GM23338 (cell line): ENCODE results near the gene ZBP1. TPM values are rescaled to one million over a fixed set of nuclear protein-coding genes. Genes with fewer than 3 reads are reported as not detected.

Experiments used
- ATAC-seq: fragments of 200-7000 bp; cut with Tn5 transposase; 3 replicates; pipeline ENCODE4 v1.9.1; 2020
- DNase-seq: peaks from one replicate; pipeline ENCODE4 v3.0.0-alpha.2; 2015; ENCODE audit warnings: low spot score
- H2AFZ ChIP-seq: fragments of 200-600 bp; sonication (generic); 2 replicates; pipeline ENCODE4 v1.8.0; 2016; ENCODE audit warnings: antibody characterized with exemption, mild to moderate bottlenecking, moderate library complexity
- H3F3A ChIP-seq: fragments of 200-600 bp; sonication (generic); replicated peaks from 2 replicates; pipeline ENCODE4 v1.8.0; 2017; ENCODE audit warnings: antibody characterized with exemption, mixed run types, low read depth
- H3K27ac ChIP-seq: fragments of 200-600 bp; sonication (generic); 2 replicates; pipeline ENCODE4 v1.6.1; 2016; ENCODE audit warnings: low read depth
- H3K27me3 ChIP-seq: fragments of 200-600 bp; sonication (generic); 2 replicates; pipeline ENCODE4 v1.8.0; 2016; ENCODE audit warnings: mild to moderate bottlenecking, mixed run types, moderate library complexity; ENCODE audit not compliant: insufficient read depth
- H3K36me3 ChIP-seq: fragments of 200-600 bp; sonication (generic); 2 replicates; pipeline ENCODE4 v1.8.0; 2016; ENCODE audit warnings: mild to moderate bottlenecking; ENCODE audit not compliant: insufficient read depth
- H3K4me1 ChIP-seq: fragments of 200-600 bp; sonication (generic); 2 replicates; pipeline ENCODE4 v1.8.0; 2016; ENCODE audit warnings: mild to moderate bottlenecking, moderate library complexity; ENCODE audit not compliant: insufficient read depth
- H3K4me2 ChIP-seq: fragments of 200-600 bp; sonication (generic); 2 replicates; pipeline ENCODE4 v1.7.1; 2017; ENCODE audit warnings: mixed run types
- H3K4me3 ChIP-seq: fragments of 200-600 bp; sonication (generic); 2 replicates; pipeline ENCODE4 v1.6.1; 2016; ENCODE audit warnings: mixed run types
- H3K79me2 ChIP-seq: fragments of 200-600 bp; sonication (generic); replicated peaks from 2 replicates; pipeline ENCODE4 v1.8.0; 2017; ENCODE audit warnings: mild to moderate bottlenecking; ENCODE audit not compliant: insufficient read depth
- H3K9me2 ChIP-seq: fragments of 200-600 bp; sonication (generic); 2 replicates; pipeline ENCODE4 v1.8.0; 2017; ENCODE audit not compliant: insufficient read depth
- H4K20me1 ChIP-seq: fragments of 200-600 bp; sonication (generic); replicated peaks from 2 replicates; pipeline ENCODE4 v1.8.0; 2017; ENCODE audit warnings: mild to moderate bottlenecking; ENCODE audit not compliant: insufficient read depth
- H3K27ac Mint-ChIP-seq: 2 replicates; pipeline ENCODE4 v1.8.0; 2020; ENCODE audit warnings: inconsistent platforms, mild to moderate bottlenecking, moderate library complexity, mixed read lengths
- H3K27me3 Mint-ChIP-seq: 3 replicates; pipeline ENCODE4 v1.8.0; 2022; ENCODE audit warnings: low read depth, mild to moderate bottlenecking, moderate library complexity, mixed read lengths, inconsistent platforms; ENCODE audit not compliant: insufficient read depth, poor library complexity
- H3K36me3 Mint-ChIP-seq: 3 replicates; pipeline ENCODE4 v1.8.0; 2021; ENCODE audit warnings: low read depth, mild to moderate bottlenecking, inconsistent platforms, moderate library complexity, mixed read lengths
- H3K4me1 Mint-ChIP-seq: 3 replicates; pipeline ENCODE4 v1.8.0; 2020; ENCODE audit warnings: mild to moderate bottlenecking, inconsistent platforms, mixed read lengths
- H3K4me3 Mint-ChIP-seq: 3 replicates; pipeline ENCODE4 v1.8.0; 2021; ENCODE audit warnings: moderate library complexity, mild to moderate bottlenecking, inconsistent platforms, mixed read lengths
- H3K9me3 Mint-ChIP-seq: 3 replicates; pipeline ENCODE4 v1.8.0; 2020; ENCODE audit warnings: moderate library complexity, mild to moderate bottlenecking, inconsistent platforms, mixed read lengths
- JUNB ChIP-seq: IDR thresholded peaks from one replicate; pipeline ENCODE4 v1.6.1; 2016; ENCODE audit warnings: antibody characterized with exemption; ENCODE audit not compliant: unreplicated experiment
- NANOG ChIP-seq: IDR thresholded peaks from 2 replicates; pipeline ENCODE4 v1.6.1; 2016; ENCODE audit warnings: antibody characterized with exemption, borderline replicate concordance
- STAT1 ChIP-seq: IDR thresholded peaks from one replicate; pipeline ENCODE4 v1.6.1; 2016; ENCODE audit warnings: antibody characterized with exemption; ENCODE audit not compliant: unreplicated experiment
- ZNF114 ChIP-seq: fragments of 250-450 bp; sonication (Bioruptor Pico); IDR thresholded peaks from 2 replicates; pipeline ENCODE4 v1.5.0; 2020; ENCODE audit warnings: mild to moderate bottlenecking, moderate library complexity
- ZNF331 ChIP-seq: fragments of 250-450 bp; sonication (Bioruptor Pico); IDR thresholded peaks from 2 replicates; pipeline ENCODE4 v1.5.0; 2020; ENCODE audit warnings: low read depth, mild to moderate bottlenecking, moderate library complexity
- polyA plus RNA-seq: library from polyadenylated mRNA; unstranded; fragments of >200 nt; fragmentation: Nextera tagmentation; extraction: Ambion mirVana; gene quantifications from 2 replicates; pipeline ENCODE4 v1.2.1, GENCODE V29; 2016
- total RNA-seq: library from RNA; depleted of rRNA; stranded (reverse); fragments of >200 nt; shearing (Covaris generic); gene quantifications from 2 replicates; pipeline ENCODE4 v1.2.3, GENCODE V29; 2014
- TF ChIP-seq, protein P1 (sequence below): IDR thresholded peaks from 2 replicates; pipeline ENCODE4 v1.6.1; 2016; ENCODE audit warnings: antibody characterized with exemption
- TF ChIP-seq, protein P2 (sequence below), 2 experiments: fragments of 200-600 bp in 1 of 2; sonication (generic) in 1 of 2; conservative IDR thresholded peaks; 2 replicates each; pipeline versions ENCODE4 v1.5.1 to v1.6.1; 2016 to 2017; ENCODE audit warnings: antibody characterized with exemption in 2 of 2, low read depth in 2 of 2, mild to moderate bottlenecking in 2 of 2, moderate library complexity in 1 of 2
- TF ChIP-seq, protein P3 (sequence below): IDR thresholded peaks from one replicate; pipeline ENCODE4 v1.6.1; 2018; ENCODE audit warnings: antibody characterized with exemption; ENCODE audit not compliant: unreplicated experiment

Gene ZBP1
- total and polyA plus RNA-seq, 2 experiments from 2014 or later = not detected

DNA sequence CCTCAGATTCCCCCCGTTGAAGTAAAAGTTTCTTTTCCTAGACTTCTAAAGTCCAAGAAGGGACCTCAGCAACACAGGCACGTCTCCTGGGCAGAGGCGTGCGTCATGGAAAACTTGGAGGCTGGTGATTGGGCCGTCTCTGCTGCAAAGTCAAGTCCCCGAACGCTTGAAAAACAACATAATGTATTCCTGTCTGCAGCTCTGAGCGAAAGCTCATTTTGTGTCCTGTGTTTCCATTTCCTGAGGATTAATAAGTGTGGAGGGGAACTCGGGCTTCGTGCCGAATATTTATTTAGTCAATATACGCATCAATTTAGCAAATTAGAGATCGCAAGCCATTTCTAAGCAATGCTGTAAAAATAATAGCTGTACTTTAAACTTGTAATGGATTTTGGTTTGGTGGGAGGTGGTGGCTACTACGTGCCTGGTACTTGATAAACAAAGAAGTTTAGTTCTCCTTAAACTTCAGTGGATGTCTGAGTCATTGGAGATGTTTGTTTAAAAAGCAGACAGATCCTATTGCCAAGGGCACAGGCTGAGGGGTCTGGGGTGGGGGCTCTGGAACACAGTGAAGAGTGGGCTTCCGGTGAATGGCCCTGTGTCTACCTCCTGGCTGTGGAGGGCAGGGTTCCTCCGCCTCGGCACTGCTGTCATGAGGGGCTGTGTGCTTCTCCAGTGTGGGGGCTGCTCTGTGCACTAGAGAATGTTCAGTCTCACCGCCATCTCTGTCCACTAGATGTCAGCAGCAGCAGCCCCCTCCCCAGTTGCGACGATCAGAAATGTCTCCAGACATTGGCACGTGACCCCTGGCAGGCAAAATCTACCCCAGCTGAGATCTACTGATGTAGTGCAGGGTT lies 37.6 kb downstream of the ZBP1 start:
- H3K4me3 Mint-ChIP-seq = no peak overlapping the region
- DNase-seq = peak; percentile 67
- Histone ChIP-seq H3K27me3 (no peaks in the 10 kb centered on the region), H3F3A (no peaks in the 10 kb centered on the region), H3K36me3 (no peaks in the 10 kb centered on the region), H3K79me2 (no peaks in the 10 kb centered on the region), H2AFZ (peak overlapping the region; percentile 85; the same call in 1 of the 2 replicates), H3K4me3 (no peak overlapping the region), H3K4me1 (no peaks in the 10 kb centered on the region), H3K9me2 (no peaks in the 10 kb centered on the region), H4K20me1 (no peaks in the 10 kb centered on the region), H3K4me2 (no peak overlapping the region), H3K27ac (no peak overlapping the region)
- H3K27ac Mint-ChIP-seq = no peak overlapping the region
- TF ChIP-seq, protein P1, sequence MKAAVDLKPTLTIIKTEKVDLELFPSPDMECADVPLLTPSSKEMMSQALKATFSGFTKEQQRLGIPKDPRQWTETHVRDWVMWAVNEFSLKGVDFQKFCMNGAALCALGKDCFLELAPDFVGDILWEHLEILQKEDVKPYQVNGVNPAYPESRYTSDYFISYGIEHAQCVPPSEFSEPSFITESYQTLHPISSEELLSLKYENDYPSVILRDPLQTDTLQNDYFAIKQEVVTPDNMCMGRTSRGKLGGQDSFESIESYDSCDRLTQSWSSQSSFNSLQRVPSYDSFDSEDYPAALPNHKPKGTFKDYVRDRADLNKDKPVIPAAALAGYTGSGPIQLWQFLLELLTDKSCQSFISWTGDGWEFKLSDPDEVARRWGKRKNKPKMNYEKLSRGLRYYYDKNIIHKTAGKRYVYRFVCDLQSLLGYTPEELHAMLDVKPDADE = no peak
- TF ChIP-seq, protein P2, sequence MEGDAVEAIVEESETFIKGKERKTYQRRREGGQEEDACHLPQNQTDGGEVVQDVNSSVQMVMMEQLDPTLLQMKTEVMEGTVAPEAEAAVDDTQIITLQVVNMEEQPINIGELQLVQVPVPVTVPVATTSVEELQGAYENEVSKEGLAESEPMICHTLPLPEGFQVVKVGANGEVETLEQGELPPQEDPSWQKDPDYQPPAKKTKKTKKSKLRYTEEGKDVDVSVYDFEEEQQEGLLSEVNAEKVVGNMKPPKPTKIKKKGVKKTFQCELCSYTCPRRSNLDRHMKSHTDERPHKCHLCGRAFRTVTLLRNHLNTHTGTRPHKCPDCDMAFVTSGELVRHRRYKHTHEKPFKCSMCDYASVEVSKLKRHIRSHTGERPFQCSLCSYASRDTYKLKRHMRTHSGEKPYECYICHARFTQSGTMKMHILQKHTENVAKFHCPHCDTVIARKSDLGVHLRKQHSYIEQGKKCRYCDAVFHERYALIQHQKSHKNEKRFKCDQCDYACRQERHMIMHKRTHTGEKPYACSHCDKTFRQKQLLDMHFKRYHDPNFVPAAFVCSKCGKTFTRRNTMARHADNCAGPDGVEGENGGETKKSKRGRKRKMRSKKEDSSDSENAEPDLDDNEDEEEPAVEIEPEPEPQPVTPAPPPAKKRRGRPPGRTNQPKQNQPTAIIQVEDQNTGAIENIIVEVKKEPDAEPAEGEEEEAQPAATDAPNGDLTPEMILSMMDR (conservative IDR thresholded peaks at IDR 0.05; ENCODE audit: low read depth in 2 of 2) = peak; percentile 63 to 76
- no peak for TF ChIP-seq NANOG
- no peak for TF ChIP-seq ZNF331
- H3K36me3 Mint-ChIP-seq = no peaks in the 10 kb centered on the region
- H3K27me3 Mint-ChIP-seq = peaks cover 27% of the 10 kb centered on the region
- peak; percentile 90 for ATAC-seq
- peaks cover 6% of the 10 kb centered on the region; the same call in 2 of the 3 replicates for H3K9me3 Mint-ChIP-seq
- H3K4me1 Mint-ChIP-seq = peaks cover 14% of the 10 kb centered on the region

DNA sequence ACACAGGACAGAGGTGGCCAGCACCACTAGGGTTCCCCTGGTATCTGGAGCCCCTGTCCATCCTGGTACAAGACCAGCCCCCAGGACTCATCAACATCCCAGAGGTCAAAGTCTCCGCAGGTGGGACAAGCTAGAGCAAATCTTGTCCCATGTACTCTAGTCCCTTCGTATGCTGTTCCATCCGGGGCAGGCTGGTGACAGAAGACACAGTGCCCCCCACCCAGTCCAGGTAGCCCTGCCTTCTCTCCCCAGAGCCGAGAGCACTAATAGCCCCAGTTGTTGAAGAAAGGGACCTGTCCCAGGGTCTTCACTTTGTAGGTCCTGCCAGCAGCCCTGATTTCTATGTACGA lies 38.2 kb downstream of the ZBP1 start:
- Mint-ChIP-seq H3K9me3 (peaks cover 3% of the 10 kb centered on the region; the same call in 2 of the 3 replicates), H3K27ac (no peak overlapping the region), H3K27me3 (peaks cover 27% of the 10 kb centered on the region), H3K4me3 (no peak overlapping the region), H3K36me3 (no peaks in the 10 kb centered on the region), H3K4me1 (peaks cover 14% of the 10 kb centered on the region)
- no peaks in the 10 kb centered on the region for H3F3A ChIP-seq
- H2AFZ ChIP-seq = no peak overlapping the region
- H3K79me2 ChIP-seq = no peaks in the 10 kb centered on the region
- H3K4me2 ChIP-seq = no peak overlapping the region
- ATAC-seq (no peak), DNase-seq (no peak)
- H3K4me1 ChIP-seq = no peaks in the 10 kb centered on the region
- H3K9me2 ChIP-seq = no peaks in the 10 kb centered on the region
- H3K27ac ChIP-seq = no peak overlapping the region
- H3K36me3 ChIP-seq = no peaks in the 10 kb centered on the region
- no peak overlapping the region for H3K4me3 ChIP-seq
- H4K20me1 ChIP-seq = no peaks in the 10 kb centered on the region
- H3K27me3 ChIP-seq = no peaks in the 10 kb centered on the region
- TF ChIP-seq STAT1 (no peak), ZNF331 (no peak), NANOG (no peak), JUNB (no peak), ZNF114 (no peak)
- TF ChIP-seq, protein P3, sequence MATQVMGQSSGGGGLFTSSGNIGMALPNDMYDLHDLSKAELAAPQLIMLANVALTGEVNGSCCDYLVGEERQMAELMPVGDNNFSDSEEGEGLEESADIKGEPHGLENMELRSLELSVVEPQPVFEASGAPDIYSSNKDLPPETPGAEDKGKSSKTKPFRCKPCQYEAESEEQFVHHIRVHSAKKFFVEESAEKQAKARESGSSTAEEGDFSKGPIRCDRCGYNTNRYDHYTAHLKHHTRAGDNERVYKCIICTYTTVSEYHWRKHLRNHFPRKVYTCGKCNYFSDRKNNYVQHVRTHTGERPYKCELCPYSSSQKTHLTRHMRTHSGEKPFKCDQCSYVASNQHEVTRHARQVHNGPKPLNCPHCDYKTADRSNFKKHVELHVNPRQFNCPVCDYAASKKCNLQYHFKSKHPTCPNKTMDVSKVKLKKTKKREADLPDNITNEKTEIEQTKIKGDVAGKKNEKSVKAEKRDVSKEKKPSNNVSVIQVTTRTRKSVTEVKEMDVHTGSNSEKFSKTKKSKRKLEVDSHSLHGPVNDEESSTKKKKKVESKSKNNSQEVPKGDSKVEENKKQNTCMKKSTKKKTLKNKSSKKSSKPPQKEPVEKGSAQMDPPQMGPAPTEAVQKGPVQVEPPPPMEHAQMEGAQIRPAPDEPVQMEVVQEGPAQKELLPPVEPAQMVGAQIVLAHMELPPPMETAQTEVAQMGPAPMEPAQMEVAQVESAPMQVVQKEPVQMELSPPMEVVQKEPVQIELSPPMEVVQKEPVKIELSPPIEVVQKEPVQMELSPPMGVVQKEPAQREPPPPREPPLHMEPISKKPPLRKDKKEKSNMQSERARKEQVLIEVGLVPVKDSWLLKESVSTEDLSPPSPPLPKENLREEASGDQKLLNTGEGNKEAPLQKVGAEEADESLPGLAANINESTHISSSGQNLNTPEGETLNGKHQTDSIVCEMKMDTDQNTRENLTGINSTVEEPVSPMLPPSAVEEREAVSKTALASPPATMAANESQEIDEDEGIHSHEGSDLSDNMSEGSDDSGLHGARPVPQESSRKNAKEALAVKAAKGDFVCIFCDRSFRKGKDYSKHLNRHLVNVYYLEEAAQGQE = no peak
